K562 (cell line): Measurements from ENCODE around the gene VIPR2. TPM values are rescaled to one million over a fixed set of nuclear protein-coding genes. Genes with fewer than 3 reads are reported as not detected.

Experiments used
- ATAC-seq: fragments of 200-7000 bp; cut with Tn5 transposase; 3 replicates; pipeline ENCODE4 v1.9.1; 2020; ENCODE audit warnings: moderate library complexity
- BruUV-seq: library from RNA; stranded (reverse); fragments of 400-500 nt; replicated peaks from 2 replicates; lab custom pipeline; 2021; lab: Mats Ljungman, UMichigan
- CTCF ChIA-PET: fragments of 300-600 bp; formaldehyde crosslinking; extraction: SDS; loops from one replicate; lab custom pipeline; 2021; ENCODE audit warnings: low intra/inter-chr PET ratio; lab: Yijun Ruan, JAX
- POLR2A ChIA-PET: fragments of 300-600, 350-650 bp; sonication (Branson Sonifier 250); formaldehyde crosslinking; extraction: SDS; loops from one replicate; lab custom pipeline; 2021; ENCODE audit warnings: antibody characterized with exemption, inconsistent platforms; lab: Yijun Ruan, JAX
- DNase-seq, 4 experiments: peaks; one replicate each; pipeline versions ENCODE4 v3.0.0 to v3.0.0-alpha.2; 2011 to 2018; ENCODE audit warnings: low spot score in 3 of 4, mixed read lengths in 3 of 4; ENCODE audit errors: extremely low read depth in 1 of 4
- FAIRE-seq: peaks from 2 replicates; lab custom pipeline; 2011; peaks lifted over from hg19 to GRCh38; lab: Jason Lieb, UNC
- H2AFZ ChIP-seq: 2 replicates; pipeline ENCODE4 v1.6.0; 2011; ENCODE audit warnings: low read depth, low read length, control low read depth, inconsistent platforms
- H3K27ac ChIP-seq: fragments of 200-600 bp; 3 replicates; pipeline ENCODE4 v1.8.0; 2011; ENCODE audit warnings: low read depth, mild to moderate bottlenecking, control low read depth, inconsistent platforms, low read length, moderate library complexity, mixed read lengths; ENCODE audit errors: extremely low read depth
- H3K27me3 ChIP-seq, 2 experiments: fragments of 300-600 bp in 1 of 2; 2 replicates in 1 of 2; 3 replicates in 1 of 2; pipeline versions ENCODE4 v1.6.0 to v1.8.0; 2011; ENCODE audit warnings: inconsistent platforms in 2 of 2, low read length in 2 of 2, mild to moderate bottlenecking in 1 of 2, mixed read lengths in 1 of 2, moderate library complexity in 1 of 2; ENCODE audit not compliant: control insufficient read depth in 2 of 2, insufficient read depth in 2 of 2
- H3K36me3 ChIP-seq: fragments of 300-600 bp; 3 replicates; pipeline ENCODE4 v1.8.0; 2011; ENCODE audit warnings: mild to moderate bottlenecking, low read length, inconsistent platforms; ENCODE audit not compliant: control insufficient read depth, insufficient read depth
- H3K4me1 ChIP-seq, 2 experiments: fragments of 200-600 bp in 1 of 2; replicated peaks in 1 of 2; 2 replicates in 1 of 2; 3 replicates in 1 of 2; pipeline versions ENCODE4 v1.5.1 to v1.8.0; 2011; ENCODE audit warnings: inconsistent platforms in 2 of 2, low read length in 2 of 2, mild to moderate bottlenecking in 1 of 2, mixed read lengths in 1 of 2, moderate library complexity in 1 of 2; ENCODE audit not compliant: control insufficient read depth in 2 of 2, insufficient read depth in 2 of 2
- H3K4me2 ChIP-seq: 2 replicates; pipeline ENCODE4 v1.6.1; 2011; ENCODE audit warnings: low read length, control low read depth, inconsistent platforms, mixed read lengths; ENCODE audit not compliant: insufficient read depth
- H3K4me3 ChIP-seq: fragments of 200-600 bp; sonication (generic), shearing (Covaris generic); 2 replicates; pipeline ENCODE4 v1.5.1; 2016; ENCODE audit warnings: control low read depth, inconsistent platforms
- H3K79me2 ChIP-seq: fragments of 200-600 bp; 3 replicates; pipeline ENCODE4 v1.8.0; 2011; ENCODE audit warnings: low read length, inconsistent platforms; ENCODE audit not compliant: control insufficient read depth, insufficient read depth
- H3K9ac ChIP-seq, 2 experiments: 2 replicates each; pipeline versions ENCODE4 v1.6.0 to v1.6.1; 2011; ENCODE audit warnings: low read depth in 2 of 2, low read length in 2 of 2, control low read depth in 1 of 2, inconsistent platforms in 1 of 2, mild to moderate bottlenecking in 1 of 2, mixed read lengths in 1 of 2; ENCODE audit not compliant: insufficient read depth in 1 of 2
- H3K9me1 ChIP-seq: one replicate; pipeline ENCODE4 v1.6.0; 2011; ENCODE audit warnings: inconsistent platforms, mild to moderate bottlenecking, low read length, moderate library complexity; ENCODE audit not compliant: control insufficient read depth, insufficient read depth
- H3K9me3 ChIP-seq: replicated peaks from 2 replicates; pipeline ENCODE4 v1.5.1; 2011; ENCODE audit warnings: low read depth, low read length, inconsistent platforms; ENCODE audit not compliant: control insufficient read depth, insufficient read depth
- H4K20me1 ChIP-seq: replicated peaks from 2 replicates; pipeline ENCODE4 v1.6.1; 2011; ENCODE audit warnings: low read length, inconsistent platforms, mixed read lengths; ENCODE audit not compliant: control insufficient read depth, insufficient read depth
- PRPF4 ChIP-seq: fragments of 200-400 bp; formaldehyde crosslinking; IDR thresholded peaks from one replicate; pipeline ENCODE4 v1.6.1; 2017; ENCODE audit warnings: low read length, low read depth, mild to moderate bottlenecking; ENCODE audit not compliant: insufficient read depth, poor library complexity, severe bottlenecking
- RERE ChIP-seq: sonication (generic); formaldehyde crosslinking; IDR thresholded peaks from 2 replicates; pipeline ENCODE4 v1.8.0; 2023; ENCODE audit warnings: missing genetic modification reagents, mild to moderate bottlenecking, borderline replicate concordance
- ZC3H4 ChIP-seq: sonication (generic); formaldehyde crosslinking; IDR thresholded peaks from 2 replicates; pipeline ENCODE4 v1.9.0; 2021; ENCODE audit warnings: missing genetic modification reagents, borderline replicate concordance
- ZFX ChIP-seq: sonication (generic); formaldehyde crosslinking; IDR thresholded peaks from 2 replicates; pipeline ENCODE4 v1.8.0; 2022; ENCODE audit warnings: mild to moderate bottlenecking, missing genetic modification reagents, moderate library complexity
- ZNF318 ChIP-seq, 2 experiments: fragments of 450-650 bp; IDR thresholded peaks; 2 replicates each; pipeline ENCODE4 v1.6.1; 2016; ENCODE audit warnings: mild to moderate bottlenecking in 2 of 2, borderline replicate concordance in 1 of 2, low read depth in 1 of 2, moderate library complexity in 1 of 2
- WGBS: fragments of 100-300 bp; shearing (Covaris generic); methylation state at CpG from one replicate; pipeline ENCODE4 v1.1.6; 2016; ENCODE audit warnings: low coverage, mixed read lengths; ENCODE audit not compliant: insufficient coverage; ENCODE audit errors: missing lambda C conversion rate; 5-methylcytosine and 5-hydroxymethylcytosine counted together
- in situ Hi-C: fragments of 300-500 bp; cut with MboI; formaldehyde crosslinking; loops from 4 replicates; pipeline ENCODE4 v1.15.0; 2018; ENCODE audit warnings: inconsistent platforms, mixed read lengths
- intact Hi-C: fragments of 100-400 bp; cut with micrococcal nuclease; formaldehyde crosslinking; loops from 2 replicates; pipeline ENCODE4 v1.14.2; 2022
- polyA plus RNA-seq, 8 experiments: library from polyadenylated mRNA; depleted of rRNA in 4 of 8; stranded (reverse) in 5 of 8; unstranded in 3 of 8; fragments of >200 nt; fragmentation: Nextera tagmentation in 2 of 8; fragmentation: Illumina TruSeq in 1 of 8; extraction: Ambion mirVana in 2 of 8; extraction: Trizol in 1 of 8; gene quantifications; 2 replicates each; pipeline versions ENCODE4 v1.2.1 to v1.2.3, GENCODE V29; 2011 to 2014; ENCODE audit warnings: inconsistent platforms in 1 of 8, missing spikeins in 1 of 8
- total RNA-seq, 7 experiments: library from RNA; depleted of rRNA in 6 of 7; stranded (reverse); fragments of >200 nt in 6 of 7; fragmentation: Illumina TruSeq in 2 of 7; extraction: Trizol in 2 of 7; gene quantifications; 2 replicates each; pipeline versions ENCODE4 v1.2.1 to v1.2.3, GENCODE V29; 2011 to 2021; ENCODE audit warnings: low replicate concordance in 1 of 7

VIPR2 gene
- total and polyA plus RNA-seq, 9 of the 15 experiments (the other 6 are each of a cell fraction or from before 2014, with no cell fraction given), result 0.04 TPM; not detected in 8

- in situ Hi-C loops (no loop called here), intact Hi-C loops (no loop called here)
- Histone ChIP-seq H3K4me3 (no peak overlapping the region), H3K9me3 (peaks cover 9% of the 10 kb centered on the region), H4K20me1 (no peaks in the 10 kb centered on the region), H3K27ac (no peak overlapping the region), H3K36me3 (no peaks in the 10 kb centered on the region), H3K4me2 (no peak overlapping the region), H3K27me3 (peaks cover 25 to 53% of the 10 kb centered on the region in 2 experiments), H3K4me1 (peaks cover 0 to 6% of the 10 kb centered on the region in 2 experiments; a peak in 1 of 5 replicates), H3K79me2 (no peaks in the 10 kb centered on the region), H3K9me1 (no peaks in the 10 kb centered on the region), H2AFZ (no peak overlapping the region), H3K9ac (no peak overlapping the region)
- no TSS peak for BruUV-seq
- 45% methylated on average over 62 of the region's 97 CpGs for WGBS
- ATAC-seq (no peak), DNase-seq (no peak), FAIRE-seq (no peak)
- POLR2A ChIA-PET, result interaction anchor here (1.0 to 1.1 kb wide), 2 partner anchors 14 to 23 kb away, joined by 3 read pairs; no protein-coding TSS in a partner anchor
- CTCF ChIA-PET, result no interaction called here
- TF ChIP-seq RERE (CRISPR knock-in tag) (no peak), ZFX (CRISPR knock-in tag) (no peak), PRPF4 (no peak), ZNF318 (IDR thresholded peaks at IDR 0.05; ENCODE audit: borderline replicate concordance in 1 of 2, low read depth in 1 of 2) (no peak), ZC3H4 (CRISPR knock-in tag) (no peak)
These were observed 598 bp downstream of the VIPR2 start for GRCh38 chr7:159143780-159144757.
